K562 (cell line): Measurements from ENCODE around the gene CORO6. TPM values are rescaled to one million over a fixed set of nuclear protein-coding genes. Genes with fewer than 3 reads are reported as not detected.
A peak's percentile ranks its signal among the peaks of the same experiment; 100 is the strongest.

Source experiments
- ATAC-seq: fragments of 200-7000 bp; cut with Tn5 transposase; 3 replicates; pipeline ENCODE4 v1.9.1; 2020; ENCODE audit warnings: moderate library complexity
- BruUV-seq: library from RNA; stranded (reverse); fragments of 400-500 nt; replicated peaks from 2 replicates; lab custom pipeline; 2021; lab: Mats Ljungman, UMichigan
- CTCF ChIA-PET: fragments of 300-600 bp; formaldehyde crosslinking; extraction: SDS; loops from one replicate; lab custom pipeline; 2021; ENCODE audit warnings: low intra/inter-chr PET ratio; lab: Yijun Ruan, JAX
- POLR2A ChIA-PET: fragments of 300-600, 350-650 bp; sonication (Branson Sonifier 250); formaldehyde crosslinking; extraction: SDS; loops from one replicate; lab custom pipeline; 2021; ENCODE audit warnings: antibody characterized with exemption, inconsistent platforms; lab: Yijun Ruan, JAX
- DNase-seq, 4 experiments: peaks; one replicate each; pipeline versions ENCODE4 v3.0.0 to v3.0.0-alpha.2; 2011 to 2018; ENCODE audit warnings: low spot score in 3 of 4, mixed read lengths in 3 of 4; ENCODE audit errors: extremely low read depth in 1 of 4
- FAIRE-seq: peaks from 2 replicates; lab custom pipeline; 2011; peaks lifted over from hg19 to GRCh38; lab: Jason Lieb, UNC
- H2AFZ ChIP-seq: 2 replicates; pipeline ENCODE4 v1.6.0; 2011; ENCODE audit warnings: low read depth, low read length, control low read depth, inconsistent platforms
- H3K27ac ChIP-seq: fragments of 200-600 bp; 3 replicates; pipeline ENCODE4 v1.8.0; 2011; ENCODE audit warnings: low read depth, mild to moderate bottlenecking, control low read depth, inconsistent platforms, low read length, moderate library complexity, mixed read lengths; ENCODE audit errors: extremely low read depth
- H3K27me3 ChIP-seq, 2 experiments: fragments of 300-600 bp in 1 of 2; 2 replicates in 1 of 2; 3 replicates in 1 of 2; pipeline versions ENCODE4 v1.6.0 to v1.8.0; 2011; ENCODE audit warnings: inconsistent platforms in 2 of 2, low read length in 2 of 2, mild to moderate bottlenecking in 1 of 2, mixed read lengths in 1 of 2, moderate library complexity in 1 of 2; ENCODE audit not compliant: control insufficient read depth in 2 of 2, insufficient read depth in 2 of 2
- H3K36me3 ChIP-seq: fragments of 300-600 bp; 3 replicates; pipeline ENCODE4 v1.8.0; 2011; ENCODE audit warnings: mild to moderate bottlenecking, low read length, inconsistent platforms; ENCODE audit not compliant: control insufficient read depth, insufficient read depth
- H3K4me1 ChIP-seq, 2 experiments: fragments of 200-600 bp in 1 of 2; replicated peaks in 1 of 2; 2 replicates in 1 of 2; 3 replicates in 1 of 2; pipeline versions ENCODE4 v1.5.1 to v1.8.0; 2011; ENCODE audit warnings: inconsistent platforms in 2 of 2, low read length in 2 of 2, mild to moderate bottlenecking in 1 of 2, mixed read lengths in 1 of 2, moderate library complexity in 1 of 2; ENCODE audit not compliant: control insufficient read depth in 2 of 2, insufficient read depth in 2 of 2
- H3K4me2 ChIP-seq: 2 replicates; pipeline ENCODE4 v1.6.1; 2011; ENCODE audit warnings: low read length, control low read depth, inconsistent platforms, mixed read lengths; ENCODE audit not compliant: insufficient read depth
- H3K4me3 ChIP-seq: fragments of 200-600 bp; sonication (generic), shearing (Covaris generic); 2 replicates; pipeline ENCODE4 v1.5.1; 2016; ENCODE audit warnings: control low read depth, inconsistent platforms
- H3K79me2 ChIP-seq: fragments of 200-600 bp; 3 replicates; pipeline ENCODE4 v1.8.0; 2011; ENCODE audit warnings: low read length, inconsistent platforms; ENCODE audit not compliant: control insufficient read depth, insufficient read depth
- H3K9ac ChIP-seq, 2 experiments: 2 replicates each; pipeline versions ENCODE4 v1.6.0 to v1.6.1; 2011; ENCODE audit warnings: low read depth in 2 of 2, low read length in 2 of 2, control low read depth in 1 of 2, inconsistent platforms in 1 of 2, mild to moderate bottlenecking in 1 of 2, mixed read lengths in 1 of 2; ENCODE audit not compliant: insufficient read depth in 1 of 2
- H3K9me1 ChIP-seq: one replicate; pipeline ENCODE4 v1.6.0; 2011; ENCODE audit warnings: inconsistent platforms, mild to moderate bottlenecking, low read length, moderate library complexity; ENCODE audit not compliant: control insufficient read depth, insufficient read depth
- H3K9me3 ChIP-seq: replicated peaks from 2 replicates; pipeline ENCODE4 v1.5.1; 2011; ENCODE audit warnings: low read depth, low read length, inconsistent platforms; ENCODE audit not compliant: control insufficient read depth, insufficient read depth
- H4K20me1 ChIP-seq: replicated peaks from 2 replicates; pipeline ENCODE4 v1.6.1; 2011; ENCODE audit warnings: low read length, inconsistent platforms, mixed read lengths; ENCODE audit not compliant: control insufficient read depth, insufficient read depth
- POLR2G ChIP-seq: fragments of 200-400 bp; formaldehyde crosslinking; IDR thresholded peaks from 2 replicates; pipeline ENCODE4 v1.6.1; 2017; ENCODE audit warnings: low read depth, mild to moderate bottlenecking, antibody characterized with exemption, low read length, moderate library complexity
- ZKSCAN8 ChIP-seq: fragments of 200-800 bp; sonication (Bioruptor generic); IDR thresholded peaks from 2 replicates; pipeline ENCODE4 v1.6.1; 2016; ENCODE audit warnings: missing genetic modification characterization, missing compliant biosample characterization
- WGBS: fragments of 100-300 bp; shearing (Covaris generic); methylation state at CpG from one replicate; pipeline ENCODE4 v1.1.6; 2016; ENCODE audit warnings: low coverage, mixed read lengths; ENCODE audit not compliant: insufficient coverage; ENCODE audit errors: missing lambda C conversion rate; 5-methylcytosine and 5-hydroxymethylcytosine counted together
- in situ Hi-C: fragments of 300-500 bp; cut with MboI; formaldehyde crosslinking; loops from 4 replicates; pipeline ENCODE4 v1.15.0; 2018; ENCODE audit warnings: inconsistent platforms, mixed read lengths
- intact Hi-C: fragments of 100-400 bp; cut with micrococcal nuclease; formaldehyde crosslinking; loops from 2 replicates; pipeline ENCODE4 v1.14.2; 2022
- polyA plus RNA-seq, 8 experiments: library from polyadenylated mRNA; depleted of rRNA in 4 of 8; stranded (reverse) in 5 of 8; unstranded in 3 of 8; fragments of >200 nt; fragmentation: Nextera tagmentation in 2 of 8; fragmentation: Illumina TruSeq in 1 of 8; extraction: Ambion mirVana in 2 of 8; extraction: Trizol in 1 of 8; gene quantifications; 2 replicates each; pipeline versions ENCODE4 v1.2.1 to v1.2.3, GENCODE V29; 2011 to 2014; ENCODE audit warnings: inconsistent platforms in 1 of 8, missing spikeins in 1 of 8
- total RNA-seq, 7 experiments: library from RNA; depleted of rRNA in 6 of 7; stranded (reverse); fragments of >200 nt in 6 of 7; fragmentation: Illumina TruSeq in 2 of 7; extraction: Trizol in 2 of 7; gene quantifications; 2 replicates each; pipeline versions ENCODE4 v1.2.1 to v1.2.3, GENCODE V29; 2011 to 2021; ENCODE audit warnings: low replicate concordance in 1 of 7

Gene CORO6
- total and polyA plus RNA-seq, 9 of the 15 experiments (the other 6 are each of a cell fraction or from before 2014, with no cell fraction given), result 0.04 to 11.9 (median 2.4) TPM

GRCh38 chr17:29584452-29585079 is 38.1 kb downstream of the CORO6 start:
- Histone ChIP-seq H3K9me3 (no peaks in the 10 kb centered on the region), H3K9me1 (peaks cover 2% of the 10 kb centered on the region), H4K20me1 (no peaks in the 10 kb centered on the region; the same call in 1 of the 2 replicates), H3K36me3 (peaks cover 21% of the 10 kb centered on the region; the same call in 1 of the 3 replicates), H3K4me3 (no peak overlapping the region), H2AFZ (no peak overlapping the region), H3K4me1 (peaks cover 12 to 53% of the 10 kb centered on the region in 2 experiments), H3K79me2 (peaks cover 24% of the 10 kb centered on the region), H3K27ac (no peak overlapping the region), H3K4me2 (no peak overlapping the region), H3K9ac (peak overlapping the region in 1 of 2 experiments; percentile 75; a peak in 2 of 4 replicates), H3K27me3 (no peaks in the 10 kb centered on the region)
- in situ Hi-C loops, result no loop called here
- TF ChIP-seq ZKSCAN8 (CRISPR knock-in tag) (no peak), POLR2G (0 out of 2 replicates have a peak, but pooled peaks have one; percentile 4)
- BruUV-seq, result no TSS peak
- 51% methylated on average over 9 of the region's 12 CpGs for whole genome bisulfite sequencing
- POLR2A ChIA-PET, result no interaction called here
- FAIRE-seq, result no peak
- intact Hi-C loops, result no loop called here
- CTCF ChIA-PET, result interaction anchor here (0.6 to 0.8 kb wide), 2 partner anchors 33 to 349 kb away, joined by 3 read pairs; no protein-coding TSS in a partner anchor
- no peak for ATAC-seq
- no peak for DNase-seq
